Measurements from ENCODE around the gene PRMT5. TPM values are rescaled to one million over a fixed set of nuclear protein-coding genes. Genes with fewer than 3 reads are reported as not detected.
A peak's percentile ranks its signal among the peaks of the same experiment; 100 is the strongest.
"Not testable (repeated sequence)": the region's sequence is repeated elsewhere in the genome, so short reads cannot be mapped to it uniquely, and the experiment has no call there.

The PRMT5 gene
- total and polyA plus RNA-seq, 10 donors, result 18.6 to 44.7 (median 35.9) TPM

GRCh38 chr14:22918804-22919600 lies 10.2 kb downstream of the PRMT5 start, which contains the start of gene RBM23:
Gene RBM23, minus strand, starts transcription at chr14:22919149.
- intact Hi-C loops (cut with DNase I; ENCODE audit: low total_unique reads), result no loop called here

DNA sequence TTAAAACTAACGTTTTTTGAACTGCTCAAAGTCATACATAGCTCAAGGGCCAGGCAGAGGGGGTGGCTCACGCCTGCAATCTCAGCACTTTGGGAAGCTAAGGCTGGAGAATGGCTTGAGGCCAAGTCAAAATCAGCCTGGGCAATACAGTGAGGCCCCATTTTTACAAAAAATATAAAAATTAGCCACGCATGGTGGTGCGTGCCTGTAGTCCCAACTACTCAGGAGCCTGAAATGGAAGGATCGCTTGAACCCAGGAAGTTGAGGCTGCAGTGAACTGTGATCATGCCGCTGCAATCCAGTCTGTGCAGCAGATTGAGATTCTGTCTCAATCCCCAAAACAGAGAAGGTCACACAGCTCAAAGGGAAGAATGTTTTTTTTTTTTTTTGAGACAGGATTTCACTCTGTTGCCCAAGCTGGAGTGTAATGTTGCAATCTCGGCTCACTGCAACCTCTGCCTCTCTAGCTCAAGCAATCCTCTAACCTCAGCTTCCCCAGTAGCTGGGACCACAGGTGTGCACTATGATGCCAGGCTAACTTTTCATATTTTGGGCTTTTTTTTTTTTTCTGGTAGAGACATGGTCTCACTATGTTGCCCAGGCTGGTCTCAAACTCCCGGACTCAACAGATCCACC lies 13.2 kb downstream of the PRMT5 start:
- no peak for DNase-seq
- Histone ChIP-seq H3K4me3 (peak overlapping the region in 1 of 8 donors; percentile 86), H3K36me3 (peaks cover 0 to 64% (median 12%) of the 10 kb centered on the region in 6 donors), H3K27ac (peak overlapping the region in 7 of 8 donors; percentile 58 to 100 (median 99)), H3K27me3 (replicated peaks in 1 of 7) (no peaks in the 10 kb centered on the region), H3K9me3 (no peaks in the 10 kb centered on the region), H3K4me1 (peaks cover 26 to 86% (median 52%) of the 10 kb centered on the region in 6 donors)
- intact Hi-C loops (cut with DNase I; ENCODE audit: low total_unique reads), result no loop called here
- TF ChIP-seq CTCF (IDR thresholded peaks at IDR 0.05 in 8 of 11, conservative IDR thresholded peaks at IDR 0.05 in 3 of 11) (no peak), POLR2AphosphoS5 (IDR thresholded peaks at IDR 0.05) (peak in 1 of 3 donors; percentile 56), POLR2A (IDR thresholded peaks at IDR 0.05) (no peak)
- whole genome bisulfite sequencing, 5 donors, result 54 to 79% (median 76%) methylated on average over 8 of the region's 8 CpGs

More at GRCh38 chr14:22918804-22919600, 10.2 kb downstream of the PRMT5 start, which contains the start of gene RBM23:
- peak; percentile 85 to 96 (median 94) for TF ChIP-seq POLR2AphosphoS5 (IDR thresholded peaks at IDR 0.05)
- peak in 2 of 3 donors; percentile 64 to 78 for TF ChIP-seq POLR2A (IDR thresholded peaks at IDR 0.05)
- peak in 2 of 11 experiments; percentile 8 to 36 for TF ChIP-seq CTCF (IDR thresholded peaks at IDR 0.05 in 8 of 11, conservative IDR thresholded peaks at IDR 0.05 in 3 of 11)
- peak within 1 kb of the TSS; percentile 47 to 86 (median 64) for H3K4me3 ChIP-seq
- no peaks in the 10 kb centered on the region for H3K9me3 ChIP-seq
- WGBS, 5 donors, result 0 to 1% (median 0%) methylated on average over 44 to 46 of the region's 46 CpGs
- H3K36me3 ChIP-seq, result peaks cover 0 to 66% (median 35%) of the 10 kb centered on the region in 6 donors
- H3K27ac ChIP-seq, result peak within 1 kb of the TSS; percentile 96 to 100 (median 99)
- no peaks in the 10 kb centered on the region for H3K27me3 ChIP-seq (replicated peaks in 1 of 7)
- peak; percentile 99 for DNase-seq
- peaks cover 26 to 56% (median 45%) of the 10 kb centered on the region in 6 donors for H3K4me1 ChIP-seq

GRCh38 chr14:22914836-22915235 lies 14.3 kb downstream of the PRMT5 start:
- H3K36me3 ChIP-seq, result peaks cover 0 to 65% (median 13%) of the 10 kb centered on the region in 6 donors
- DNase-seq; intact Hi-C loops (cut with DNase I; ENCODE audit: low total_unique reads); H3K9me3 ChIP-seq; H3K27me3 ChIP-seq (replicated peaks in 1 of 7); H3K4me3 ChIP-seq: not testable (repeated sequence)
- 74 to 96% (median 85%) methylated on average over 4 of the region's 4 CpGs for WGBS, 5 donors
- H3K27ac ChIP-seq, result peak overlapping the region in 7 of 8 donors; percentile 39 to 100 (median 99)
- peaks cover 25 to 90% (median 51%) of the 10 kb centered on the region in 6 donors for H3K4me1 ChIP-seq

- no peak for TF ChIP-seq POLR2AphosphoS5 (IDR thresholded peaks at IDR 0.05)
- TF ChIP-seq POLR2A (IDR thresholded peaks at IDR 0.05), result no peak
- TF ChIP-seq CTCF (IDR thresholded peaks at IDR 0.05 in 8 of 11, conservative IDR thresholded peaks at IDR 0.05 in 3 of 11), result no peak
- intact Hi-C loops (cut with DNase I; ENCODE audit: low total_unique reads), result no loop called here
- Histone ChIP-seq H3K4me1 (peaks cover 11 to 80% (median 32%) of the 10 kb centered on the region in 6 donors), H3K36me3 (peaks cover 9 to 90% (median 50%) of the 10 kb centered on the region in 6 donors), H3K4me3 (no peak overlapping the region), H3K27ac (no peak overlapping the region), H3K27me3 (replicated peaks in 1 of 7) (no peaks in the 10 kb centered on the region), H3K9me3 (no peaks in the 10 kb centered on the region)
- DNase-seq, result no peak
- 89 to 96% (median 94%) methylated on average over 5 of the region's 5 CpGs for WGBS, 5 donors
These were observed 18.3 kb downstream of the PRMT5 start for GRCh38 chr14:22910916-22911315.

All from spleen (tissue), 11 donors.